GM23338 (cell line): ENCODE results near the gene MLPH. TPM values are rescaled to one million over a fixed set of nuclear protein-coding genes. Genes with fewer than 3 reads are reported as not detected.

Source experiments
- ATAC-seq: fragments of 200-7000 bp; cut with Tn5 transposase; 3 replicates; pipeline ENCODE4 v1.9.1; 2020
- DNase-seq: peaks from one replicate; pipeline ENCODE4 v3.0.0-alpha.2; 2015; ENCODE audit warnings: low spot score
- H2AFZ ChIP-seq: fragments of 200-600 bp; sonication (generic); 2 replicates; pipeline ENCODE4 v1.8.0; 2016; ENCODE audit warnings: antibody characterized with exemption, mild to moderate bottlenecking, moderate library complexity
- H3F3A ChIP-seq: fragments of 200-600 bp; sonication (generic); replicated peaks from 2 replicates; pipeline ENCODE4 v1.8.0; 2017; ENCODE audit warnings: antibody characterized with exemption, mixed run types, low read depth
- H3K27ac ChIP-seq: fragments of 200-600 bp; sonication (generic); 2 replicates; pipeline ENCODE4 v1.6.1; 2016; ENCODE audit warnings: low read depth
- H3K27me3 ChIP-seq: fragments of 200-600 bp; sonication (generic); 2 replicates; pipeline ENCODE4 v1.8.0; 2016; ENCODE audit warnings: mild to moderate bottlenecking, mixed run types, moderate library complexity; ENCODE audit not compliant: insufficient read depth
- H3K36me3 ChIP-seq: fragments of 200-600 bp; sonication (generic); 2 replicates; pipeline ENCODE4 v1.8.0; 2016; ENCODE audit warnings: mild to moderate bottlenecking; ENCODE audit not compliant: insufficient read depth
- H3K4me1 ChIP-seq: fragments of 200-600 bp; sonication (generic); 2 replicates; pipeline ENCODE4 v1.8.0; 2016; ENCODE audit warnings: mild to moderate bottlenecking, moderate library complexity; ENCODE audit not compliant: insufficient read depth
- H3K4me2 ChIP-seq: fragments of 200-600 bp; sonication (generic); 2 replicates; pipeline ENCODE4 v1.7.1; 2017; ENCODE audit warnings: mixed run types
- H3K4me3 ChIP-seq: fragments of 200-600 bp; sonication (generic); 2 replicates; pipeline ENCODE4 v1.6.1; 2016; ENCODE audit warnings: mixed run types
- H3K79me2 ChIP-seq: fragments of 200-600 bp; sonication (generic); replicated peaks from 2 replicates; pipeline ENCODE4 v1.8.0; 2017; ENCODE audit warnings: mild to moderate bottlenecking; ENCODE audit not compliant: insufficient read depth
- H3K9me2 ChIP-seq: fragments of 200-600 bp; sonication (generic); 2 replicates; pipeline ENCODE4 v1.8.0; 2017; ENCODE audit not compliant: insufficient read depth
- H4K20me1 ChIP-seq: fragments of 200-600 bp; sonication (generic); replicated peaks from 2 replicates; pipeline ENCODE4 v1.8.0; 2017; ENCODE audit warnings: mild to moderate bottlenecking; ENCODE audit not compliant: insufficient read depth
- H3K27ac Mint-ChIP-seq: 2 replicates; pipeline ENCODE4 v1.8.0; 2020; ENCODE audit warnings: inconsistent platforms, mild to moderate bottlenecking, moderate library complexity, mixed read lengths
- H3K27me3 Mint-ChIP-seq: 3 replicates; pipeline ENCODE4 v1.8.0; 2022; ENCODE audit warnings: low read depth, mild to moderate bottlenecking, moderate library complexity, mixed read lengths, inconsistent platforms; ENCODE audit not compliant: insufficient read depth, poor library complexity
- H3K36me3 Mint-ChIP-seq: 3 replicates; pipeline ENCODE4 v1.8.0; 2021; ENCODE audit warnings: low read depth, mild to moderate bottlenecking, inconsistent platforms, moderate library complexity, mixed read lengths
- H3K4me1 Mint-ChIP-seq: 3 replicates; pipeline ENCODE4 v1.8.0; 2020; ENCODE audit warnings: mild to moderate bottlenecking, inconsistent platforms, mixed read lengths
- H3K4me3 Mint-ChIP-seq: 3 replicates; pipeline ENCODE4 v1.8.0; 2021; ENCODE audit warnings: moderate library complexity, mild to moderate bottlenecking, inconsistent platforms, mixed read lengths
- H3K9me3 Mint-ChIP-seq: 3 replicates; pipeline ENCODE4 v1.8.0; 2020; ENCODE audit warnings: moderate library complexity, mild to moderate bottlenecking, inconsistent platforms, mixed read lengths
- CREB1 ChIP-seq: fragments of 250-450 bp; sonication (Bioruptor Pico); IDR thresholded peaks from 2 replicates; pipeline ENCODE4 v1.5.0; 2020; ENCODE audit warnings: low read depth, mild to moderate bottlenecking, moderate library complexity
- CTCF ChIP-seq, 2 experiments: fragments of 200-600 bp in 1 of 2; sonication (generic) in 1 of 2; conservative IDR thresholded peaks; 2 replicates each; pipeline versions ENCODE4 v1.5.1 to v1.6.1; 2016 to 2017; ENCODE audit warnings: antibody characterized with exemption in 2 of 2, low read depth in 2 of 2, mild to moderate bottlenecking in 2 of 2, moderate library complexity in 1 of 2
- ETS1 ChIP-seq: IDR thresholded peaks from 2 replicates; pipeline ENCODE4 v1.6.1; 2016; ENCODE audit warnings: antibody characterized with exemption
- EZH2 ChIP-seq: fragments of 200-600 bp; sonication (generic); IDR thresholded peaks from one replicate; pipeline ENCODE4 v1.8.0; 2017; ENCODE audit warnings: antibody characterized with exemption, mild to moderate bottlenecking, low read depth; ENCODE audit not compliant: unreplicated experiment
- EZH2phosphoT487 ChIP-seq: fragments of 200-600 bp; sonication (generic); IDR thresholded peaks from one replicate; pipeline ENCODE4 v1.8.1; 2018; ENCODE audit warnings: antibody characterized with exemption; ENCODE audit not compliant: unreplicated experiment
- JUNB ChIP-seq: IDR thresholded peaks from one replicate; pipeline ENCODE4 v1.6.1; 2016; ENCODE audit warnings: antibody characterized with exemption; ENCODE audit not compliant: unreplicated experiment
- NANOG ChIP-seq: IDR thresholded peaks from 2 replicates; pipeline ENCODE4 v1.6.1; 2016; ENCODE audit warnings: antibody characterized with exemption, borderline replicate concordance
- POLR2AphosphoS5 ChIP-seq: IDR thresholded peaks from 2 replicates; pipeline ENCODE4 v1.6.1; 2016; ENCODE audit warnings: antibody characterized with exemption, low read depth
- REST ChIP-seq: IDR thresholded peaks from one replicate; pipeline ENCODE4 v1.6.1; 2018; ENCODE audit warnings: antibody characterized with exemption; ENCODE audit not compliant: unreplicated experiment
- STAT1 ChIP-seq: IDR thresholded peaks from one replicate; pipeline ENCODE4 v1.6.1; 2016; ENCODE audit warnings: antibody characterized with exemption; ENCODE audit not compliant: unreplicated experiment
- ZNF114 ChIP-seq: fragments of 250-450 bp; sonication (Bioruptor Pico); IDR thresholded peaks from 2 replicates; pipeline ENCODE4 v1.5.0; 2020; ENCODE audit warnings: mild to moderate bottlenecking, moderate library complexity
- ZNF331 ChIP-seq: fragments of 250-450 bp; sonication (Bioruptor Pico); IDR thresholded peaks from 2 replicates; pipeline ENCODE4 v1.5.0; 2020; ENCODE audit warnings: low read depth, mild to moderate bottlenecking, moderate library complexity
- polyA plus RNA-seq: library from polyadenylated mRNA; unstranded; fragments of >200 nt; fragmentation: Nextera tagmentation; extraction: Ambion mirVana; gene quantifications from 2 replicates; pipeline ENCODE4 v1.2.1, GENCODE V29; 2016
- total RNA-seq: library from RNA; depleted of rRNA; stranded (reverse); fragments of >200 nt; shearing (Covaris generic); gene quantifications from 2 replicates; pipeline ENCODE4 v1.2.3, GENCODE V29; 2014
- TF ChIP-seq, protein P1 (sequence below): fragments of 250-450 bp; sonication (Bioruptor Pico); IDR thresholded peaks from 2 replicates; pipeline ENCODE4 v1.5.0; 2020; ENCODE audit warnings: mild to moderate bottlenecking, moderate library complexity

The MLPH gene
- total and polyA plus RNA-seq, 2 experiments from 2014 or later = 13.6 to 16.5 TPM

- H3K36me3 Mint-ChIP-seq = peaks cover 8% of the 10 kb centered on the region; the same call in 2 of the 3 replicates
- no peaks in the 10 kb centered on the region for H3K9me2 ChIP-seq
- no peak overlapping the region for H3K27ac Mint-ChIP-seq
- no peak for ATAC-seq
- no peaks in the 10 kb centered on the region for H3K79me2 ChIP-seq
- H3K4me2 ChIP-seq = no peak overlapping the region
- DNase-seq = no peak
- H3K36me3 ChIP-seq = no peaks in the 10 kb centered on the region
- H3K27ac ChIP-seq = no peak overlapping the region
- TF ChIP-seq STAT1 (no peak), REST (no peak), NANOG (no peak), EZH2 (no peak), POLR2AphosphoS5 (no peak), CREB1 (no peak), ZNF331 (CRISPR knock-in tag) (no peak), EZH2phosphoT487 (no peak), ZNF114 (CRISPR knock-in tag) (no peak), JUNB (no peak), ETS1 (no peak), CTCF (conservative IDR thresholded peaks at IDR 0.05; ENCODE audit: low read depth in 2 of 2) (no peak)
- TF ChIP-seq, protein P1, sequence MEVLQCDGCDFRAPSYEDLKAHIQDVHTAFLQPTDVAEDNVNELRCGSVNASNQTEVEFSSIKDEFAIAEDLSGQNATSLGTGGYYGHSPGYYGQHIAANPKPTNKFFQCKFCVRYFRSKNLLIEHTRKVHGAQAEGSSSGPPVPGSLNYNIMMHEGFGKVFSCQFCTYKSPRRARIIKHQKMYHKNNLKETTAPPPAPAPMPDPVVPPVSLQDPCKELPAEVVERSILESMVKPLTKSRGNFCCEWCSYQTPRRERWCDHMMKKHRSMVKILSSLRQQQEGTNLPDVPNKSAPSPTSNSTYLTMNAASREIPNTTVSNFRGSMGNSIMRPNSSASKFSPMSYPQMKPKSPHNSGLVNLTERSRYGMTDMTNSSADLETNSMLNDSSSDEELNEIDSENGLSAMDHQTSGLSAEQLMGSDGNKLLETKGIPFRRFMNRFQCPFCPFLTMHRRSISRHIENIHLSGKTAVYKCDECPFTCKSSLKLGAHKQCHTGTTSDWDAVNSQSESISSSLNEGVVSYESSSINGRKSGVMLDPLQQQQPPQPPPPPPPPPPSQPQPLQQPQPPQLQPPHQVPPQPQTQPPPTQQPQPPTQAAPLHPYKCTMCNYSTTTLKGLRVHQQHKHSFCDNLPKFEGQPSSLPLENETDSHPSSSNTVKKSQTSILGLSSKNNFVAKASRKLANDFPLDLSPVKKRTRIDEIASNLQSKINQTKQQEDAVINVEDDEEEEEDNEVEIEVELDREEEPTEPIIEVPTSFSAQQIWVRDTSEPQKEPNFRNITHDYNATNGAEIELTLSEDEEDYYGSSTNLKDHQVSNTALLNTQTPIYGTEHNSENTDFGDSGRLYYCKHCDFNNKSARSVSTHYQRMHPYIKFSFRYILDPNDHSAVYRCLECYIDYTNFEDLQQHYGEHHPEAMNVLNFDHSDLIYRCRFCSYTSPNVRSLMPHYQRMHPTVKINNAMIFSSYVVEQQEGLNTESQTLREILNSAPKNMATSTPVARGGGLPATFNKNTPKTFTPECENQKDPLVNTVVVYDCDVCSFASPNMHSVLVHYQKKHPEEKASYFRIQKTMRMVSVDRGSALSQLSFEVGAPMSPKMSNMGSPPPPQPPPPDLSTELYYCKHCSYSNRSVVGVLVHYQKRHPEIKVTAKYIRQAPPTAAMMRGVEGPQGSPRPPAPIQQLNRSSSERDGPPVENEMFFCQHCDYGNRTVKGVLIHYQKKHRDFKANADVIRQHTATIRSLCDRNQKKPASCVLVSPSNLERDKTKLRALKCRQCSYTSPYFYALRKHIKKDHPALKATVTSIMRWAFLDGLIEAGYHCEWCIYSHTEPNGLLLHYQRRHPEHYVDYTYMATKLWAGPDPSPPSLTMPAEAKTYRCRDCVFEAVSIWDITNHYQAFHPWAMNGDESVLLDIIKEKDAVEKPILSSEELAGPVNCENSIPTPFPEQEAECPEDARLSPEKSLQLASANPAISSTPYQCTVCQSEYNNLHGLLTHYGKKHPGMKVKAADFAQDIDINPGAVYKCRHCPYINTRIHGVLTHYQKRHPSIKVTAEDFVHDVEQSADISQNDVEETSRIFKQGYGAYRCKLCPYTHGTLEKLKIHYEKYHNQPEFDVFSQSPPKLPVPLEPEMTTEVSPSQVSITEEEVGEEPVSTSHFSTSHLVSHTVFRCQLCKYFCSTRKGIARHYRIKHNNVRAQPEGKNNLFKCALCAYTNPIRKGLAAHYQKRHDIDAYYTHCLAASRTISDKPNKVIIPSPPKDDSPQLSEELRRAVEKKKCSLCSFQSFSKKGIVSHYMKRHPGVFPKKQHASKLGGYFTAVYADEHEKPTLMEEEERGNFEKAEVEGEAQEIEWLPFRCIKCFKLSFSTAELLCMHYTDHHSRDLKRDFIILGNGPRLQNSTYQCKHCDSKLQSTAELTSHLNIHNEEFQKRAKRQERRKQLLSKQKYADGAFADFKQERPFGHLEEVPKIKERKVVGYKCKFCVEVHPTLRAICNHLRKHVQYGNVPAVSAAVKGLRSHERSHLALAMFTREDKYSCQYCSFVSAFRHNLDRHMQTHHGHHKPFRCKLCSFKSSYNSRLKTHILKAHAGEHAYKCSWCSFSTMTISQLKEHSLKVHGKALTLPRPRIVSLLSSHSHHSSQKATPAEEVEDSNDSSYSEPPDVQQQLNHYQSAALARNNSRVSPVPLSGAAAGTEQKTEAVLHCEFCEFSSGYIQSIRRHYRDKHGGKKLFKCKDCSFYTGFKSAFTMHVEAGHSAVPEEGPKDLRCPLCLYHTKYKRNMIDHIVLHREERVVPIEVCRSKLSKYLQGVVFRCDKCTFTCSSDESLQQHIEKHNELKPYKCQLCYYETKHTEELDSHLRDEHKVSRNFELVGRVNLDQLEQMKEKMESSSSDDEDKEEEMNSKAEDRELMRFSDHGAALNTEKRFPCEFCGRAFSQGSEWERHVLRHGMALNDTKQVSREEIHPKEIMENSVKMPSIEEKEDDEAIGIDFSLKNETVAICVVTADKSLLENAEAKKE (CRISPR knock-in tag) = no peak
- peaks cover 6% of the 10 kb centered on the region; the same call in 1 of the 2 replicates for H3K4me1 ChIP-seq
- no peak overlapping the region for H3K4me3 ChIP-seq
- peaks cover 18% of the 10 kb centered on the region for H3K4me1 Mint-ChIP-seq
- no peaks in the 10 kb centered on the region for H3K27me3 ChIP-seq
- no peak overlapping the region for H2AFZ ChIP-seq
- H4K20me1 ChIP-seq = no peaks in the 10 kb centered on the region
- H3K9me3 Mint-ChIP-seq = peaks cover 4% of the 10 kb centered on the region; the same call in 1 of the 3 replicates
- H3K27me3 Mint-ChIP-seq = peaks cover 3% of the 10 kb centered on the region
- H3K4me3 Mint-ChIP-seq = no peak overlapping the region
- H3F3A ChIP-seq = no peaks in the 10 kb centered on the region
These were observed 85.7 kb downstream of the MLPH start for GRCh38 chr2:237572742-237573101.
